T-cell (primary cell): Measurements from ENCODE around the gene USP3. TPM values are rescaled to one million over a fixed set of nuclear protein-coding genes. Genes with fewer than 3 reads are reported as not detected.
A peak's percentile ranks its signal among the peaks of the same experiment; 100 is the strongest.

Source experiments
- ATAC-seq, 4 experiments: fragments of 200-7000 bp in 3 of 4; fragments of 150-1000 bp in 1 of 4; cut with Tn5 transposase; replicated peaks in 1 of 4; 1 replicate in 3 of 4; 2 replicates in 1 of 4; pipeline ENCODE4 v1.10.0; 2021; ENCODE audit warnings: moderate library complexity in 3 of 4, mild to moderate bottlenecking in 2 of 4, moderate number of reproducible peaks in 1 of 4
- CTCF ChIA-PET, 2 donors: fragments of 300-600 bp; sonication (Branson Sonifier 250); formaldehyde crosslinking; loops; one replicate each; lab custom pipeline; 2022; ENCODE audit warnings: antibody characterized with exemption in 2 of 2; lab: Charles Lee
- POLR2A ChIA-PET, 2 donors: fragments of 300-600 bp; sonication (Branson Sonifier 250); formaldehyde crosslinking; loops; one replicate each; lab custom pipeline; 2022; ENCODE audit warnings: antibody characterized with exemption in 2 of 2; lab: Charles Lee
- DNase-seq, 35 experiments: peaks; one replicate each; pipeline versions ENCODE4 v3.0.0 to v3.0.0-alpha.2; 2013 to 2023
- H3K27ac ChIP-seq: one replicate; pipeline ENCODE4 v1.5.1; 2013; ENCODE audit warnings: low read length
- H3K27me3 ChIP-seq, 2 experiments: replicated peaks in 1 of 2; 1 replicate in 1 of 2; 2 replicates in 1 of 2; pipeline versions ENCODE4 v1.6.1 to v1.7.0; 2013; ENCODE audit warnings: low read length in 1 of 2, mixed read lengths in 1 of 2; ENCODE audit not compliant: control insufficient read depth in 2 of 2, insufficient read depth in 2 of 2; ENCODE audit errors: extremely low read depth in 1 of 2
- H3K36me3 ChIP-seq, 2 donors: 1 replicate in 1 of 2; 2 replicates in 1 of 2; pipeline versions ENCODE4 v1.6.1 to v1.7.0; 2013; ENCODE audit warnings: low read length in 1 of 2; ENCODE audit not compliant: control insufficient read depth in 2 of 2, insufficient read depth in 1 of 2; ENCODE audit errors: extremely low read depth in 1 of 2
- H3K4me1 ChIP-seq, 2 experiments: 1 replicate in 1 of 2; 2 replicates in 1 of 2; pipeline versions ENCODE4 v1.6.1 to v1.7.0; 2013; ENCODE audit warnings: low read length in 2 of 2, mixed read lengths in 1 of 2; ENCODE audit not compliant: insufficient read depth in 2 of 2, control insufficient read depth in 1 of 2; ENCODE audit errors: extremely low read depth in 1 of 2
- H3K4me3 ChIP-seq, 2 donors: 1 replicate in 1 of 2; 2 replicates in 1 of 2; pipeline versions ENCODE4 v1.5.1 to v1.7.0; 2013; ENCODE audit warnings: mild to moderate bottlenecking in 2 of 2, low read length in 1 of 2, moderate library complexity in 1 of 2; ENCODE audit not compliant: control insufficient read depth in 1 of 2; ENCODE audit errors: extremely low read depth in 1 of 2
- H3K9me3 ChIP-seq: 2 replicates; pipeline ENCODE4 v1.7.0; 2013
- H3K27ac Mint-ChIP-seq, 2 donors: one replicate each; pipeline ENCODE4 v1.8.0; 2020 to 2021; ENCODE audit warnings: mild to moderate bottlenecking in 2 of 2, mixed read lengths in 2 of 2
- H3K27me3 Mint-ChIP-seq, 2 donors: one replicate each; pipeline ENCODE4 v1.8.0; 2021 to 2022; ENCODE audit warnings: mixed read lengths in 2 of 2
- H3K36me3 Mint-ChIP-seq: one replicate; pipeline ENCODE4 v1.8.0; 2021; ENCODE audit warnings: mixed read lengths
- H3K4me1 Mint-ChIP-seq, 3 donors: one replicate each; pipeline ENCODE4 v1.8.0; 2020 to 2022; ENCODE audit warnings: mixed read lengths in 3 of 3, mild to moderate bottlenecking in 1 of 3
- H3K4me3 Mint-ChIP-seq, 3 donors: one replicate each; pipeline ENCODE4 v1.8.0; 2020 to 2022; ENCODE audit warnings: mild to moderate bottlenecking in 3 of 3, mixed read lengths in 3 of 3, moderate library complexity in 3 of 3
- H3K9me3 Mint-ChIP-seq, 3 donors: one replicate each; pipeline ENCODE4 v1.8.0; 2020 to 2022; ENCODE audit warnings: mixed read lengths in 3 of 3
- WGBS: methylation state at CpG from one replicate; pipeline ENCODE4 v1.1.5; 2013; ENCODE audit warnings: missing lambda C conversion rate; ENCODE audit not compliant: insufficient coverage; 5-methylcytosine and 5-hydroxymethylcytosine counted together
- total RNA-seq, 35 experiments: library from RNA in 6 of 35; stranded (reverse) in 6 of 35; fragments of 120-200 nt in 1 of 35; gene quantifications; one replicate each; pipeline versions ENCODE4 v1.2.1 to v1.2.4 and lab custom pipeline; 2013 to 2026

The USP3 gene
- total RNA-seq, 5 donors from 2014 or later (not counting 1 experiment from before 2014, with no cell fraction given), result 123 to 265 (median 130) TPM

GRCh38 chr15:63497642-63498467 is 6.5 kb upstream of the USP3 start:
- Histone ChIP-seq H3K4me1 (peaks cover 69 to 88% of the 10 kb centered on the region in 2 experiments), H3K9me3 (no peaks in the 10 kb centered on the region), H3K36me3 (no peaks in the 10 kb centered on the region), H3K4me3 (peak overlapping the region; percentile 27 to 36), H3K27me3 (no peaks in the 10 kb centered on the region), H3K27ac (peak overlapping the region; percentile 99)
- WGBS, result 2% methylated on average over 6 of the region's 8 CpGs
- Mint-ChIP-seq H3K27me3 (no peaks in the 10 kb centered on the region), H3K36me3 (no peaks in the 10 kb centered on the region), H3K4me3 (no peak overlapping the region), H3K4me1 (peaks cover 50 to 82% (median 58%) of the 10 kb centered on the region in 3 donors), H3K9me3 (no peaks in the 10 kb centered on the region), H3K27ac (no peak overlapping the region)
- POLR2A ChIA-PET, result interaction anchor here (0.5 to 1.7 kb wide), 10 partner anchors 8 to 55 kb away, joined by 3 to 15 read pairs (median 6); no protein-coding TSS in a partner anchor
- peak; percentile 59 to 90 (median 79) for DNase-seq
- ATAC-seq, result peak; percentile 77 to 85 (median 82)
- CTCF ChIA-PET, result interaction anchor here in 1 of 2 donors (1.2 to 4.7 kb wide), 6 partner anchors 9 to 18 kb away, joined by 3 to 39 read pairs (median 18); no protein-coding TSS in a partner anchor

- Mint-ChIP-seq H3K9me3 (no peaks in the 10 kb centered on the region), H3K27ac (peak overlapping the region in 1 of 2 donors; percentile 94), H3K4me3 (peak overlapping the region in 1 of 3 donors; percentile 47), H3K36me3 (no peaks in the 10 kb centered on the region), H3K27me3 (no peaks in the 10 kb centered on the region), H3K4me1 (peaks cover 48 to 78% (median 55%) of the 10 kb centered on the region in 3 donors)
- Histone ChIP-seq H3K27me3 (no peaks in the 10 kb centered on the region), H3K4me3 (no peak overlapping the region), H3K27ac (peak overlapping the region; percentile 99), H3K36me3 (no peaks in the 10 kb centered on the region), H3K9me3 (no peaks in the 10 kb centered on the region), H3K4me1 (peaks cover 76 to 95% of the 10 kb centered on the region in 2 experiments)
- CTCF ChIA-PET, result interaction anchor here in 1 of 2 donors (4.6 to 4.7 kb wide), 2 partner anchors 8 to 17 kb away, joined by 29 to 39 read pairs; no protein-coding TSS in a partner anchor
- no CpG with 5 or more reads among the region's 6 CpGs for WGBS
- no peak for DNase-seq
- POLR2A ChIA-PET, result interaction anchor here (0.6 to 1.7 kb wide), 2 partner anchors 20 to 353 kb away, joined by 3 to 7 read pairs; no protein-coding TSS in a partner anchor
- ATAC-seq, result no peak
Observed at GRCh38 chr15:63499175-63499549, 5.2 kb upstream of the USP3 start.

DNA sequence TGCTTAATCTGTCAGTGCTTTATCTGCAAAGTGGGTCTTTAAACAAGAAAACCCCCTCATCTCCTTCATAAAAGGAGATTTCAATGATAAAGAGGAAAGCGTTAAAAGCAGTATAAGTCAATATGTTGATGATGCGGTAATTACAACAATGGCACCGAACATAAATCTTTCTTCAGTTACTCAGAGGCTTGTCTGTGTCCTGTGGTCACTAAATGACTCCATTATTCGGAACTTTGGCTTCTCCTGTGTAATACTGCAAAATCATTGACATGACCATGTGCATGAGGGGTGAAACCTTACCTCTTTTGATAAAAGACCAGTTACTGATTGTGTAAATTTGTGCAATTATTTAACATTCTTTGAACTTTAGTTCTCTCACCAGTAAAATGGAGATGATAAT is 4.8 kb upstream of the USP3 start:
- Histone ChIP-seq H3K9me3 (no peaks in the 10 kb centered on the region), H3K27me3 (no peaks in the 10 kb centered on the region), H3K27ac (peak overlapping the region; percentile 99), H3K36me3 (no peaks in the 10 kb centered on the region), H3K4me1 (peaks cover 76 to 90% of the 10 kb centered on the region in 2 experiments), H3K4me3 (no peak overlapping the region)
- CTCF ChIA-PET, result no interaction called here
- H3K9me3 Mint-ChIP-seq, result no peaks in the 10 kb centered on the region
- DNase-seq (no peak), ATAC-seq (no peak)
- H3K4me1 Mint-ChIP-seq, result peaks cover 48 to 74% (median 51%) of the 10 kb centered on the region in 3 donors
- no peaks in the 10 kb centered on the region for H3K36me3 Mint-ChIP-seq
- no peaks in the 10 kb centered on the region for H3K27me3 Mint-ChIP-seq
- WGBS, result 100% methylated on average over 3 of the region's 4 CpGs
- peak overlapping the region; percentile 99 for H3K27ac Mint-ChIP-seq
- H3K4me3 Mint-ChIP-seq, result peak overlapping the region in 1 of 3 donors; percentile 90
- POLR2A ChIA-PET, result interaction anchor here in 1 of 2 donors (0.6 kb wide), 1 partner anchor 353 kb away, joined by 3 read pairs; no protein-coding TSS in a partner anchor

DNA sequence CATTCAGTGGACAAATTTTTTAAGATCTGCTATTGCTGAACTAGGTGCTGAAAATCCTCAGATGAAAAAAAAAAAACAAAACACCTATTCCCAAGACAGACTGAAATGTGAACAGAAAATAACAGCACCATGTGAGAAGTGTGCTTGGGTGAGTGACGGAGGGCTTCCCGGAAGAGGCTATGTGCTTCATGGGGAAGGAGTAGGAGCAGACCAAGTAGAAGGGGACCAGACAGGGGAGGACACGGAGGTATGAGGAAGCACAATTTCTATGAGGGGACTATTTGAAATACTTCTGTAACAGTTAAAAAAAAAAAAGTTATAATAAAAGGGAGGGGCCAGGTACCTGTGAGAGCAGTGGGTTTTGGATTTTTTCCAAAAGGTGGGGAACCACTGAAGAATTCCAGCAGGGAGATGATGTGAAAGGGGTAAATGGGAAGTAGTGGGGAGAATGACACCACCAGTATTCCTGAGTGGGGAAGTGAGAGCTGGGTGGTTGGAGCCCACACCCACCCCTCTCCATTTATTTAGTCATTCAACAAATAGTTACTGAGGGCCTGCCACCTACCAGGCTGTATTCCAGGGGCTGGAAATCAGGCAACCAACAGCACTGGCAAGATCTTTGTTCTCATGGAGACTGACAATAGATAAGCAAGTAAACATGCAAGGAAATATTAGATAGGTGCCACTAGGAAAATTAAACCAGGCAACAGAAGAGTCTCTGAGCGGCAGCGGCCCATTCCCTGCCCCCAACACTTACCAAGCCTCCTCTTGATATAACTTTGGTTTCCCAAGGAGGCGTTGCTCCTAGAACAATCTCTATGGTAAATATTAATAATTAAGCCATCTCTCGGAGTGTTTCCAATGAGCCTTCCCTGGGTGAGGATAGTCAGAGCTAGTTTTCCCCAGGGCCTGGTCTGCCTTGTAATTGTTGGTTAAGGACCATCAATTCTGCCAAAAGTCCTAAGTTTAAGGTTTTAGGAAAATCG is 3.8 kb upstream of the USP3 start:
- peak overlapping the region; percentile 99 for H3K27ac ChIP-seq
- ChIA-PET POLR2A (interaction anchor here in 1 of 2 donors (0.6 kb wide), 1 partner anchor 59 kb away, joined by 4 read pairs; no protein-coding TSS in a partner anchor), CTCF (interaction anchor here in 1 of 2 donors (0.7 to 1.1 kb wide), 2 partner anchors 10 kb away, joined by 3 read pairs; no protein-coding TSS in a partner anchor)
- Mint-ChIP-seq H3K27ac (peak overlapping the region; percentile 99), H3K4me3 (peak overlapping the region; percentile 53 to 92 (median 90)), H3K4me1 (peaks cover 48 to 65% (median 51%) of the 10 kb centered on the region in 3 donors), H3K36me3 (peaks cover under 1% of the 10 kb centered on the region), H3K9me3 (no peaks in the 10 kb centered on the region), H3K27me3 (no peaks in the 10 kb centered on the region)
- ATAC-seq (no peak), DNase-seq (no peak)
- H3K4me3 ChIP-seq, result no peak overlapping the region
- no peaks in the 10 kb centered on the region for H3K9me3 ChIP-seq
- no peaks in the 10 kb centered on the region for H3K27me3 ChIP-seq
- no peaks in the 10 kb centered on the region for H3K36me3 ChIP-seq
- peaks cover 67 to 81% of the 10 kb centered on the region in 2 experiments for H3K4me1 ChIP-seq
- WGBS, result 96% methylated on average over 3 of the region's 8 CpGs

DNA sequence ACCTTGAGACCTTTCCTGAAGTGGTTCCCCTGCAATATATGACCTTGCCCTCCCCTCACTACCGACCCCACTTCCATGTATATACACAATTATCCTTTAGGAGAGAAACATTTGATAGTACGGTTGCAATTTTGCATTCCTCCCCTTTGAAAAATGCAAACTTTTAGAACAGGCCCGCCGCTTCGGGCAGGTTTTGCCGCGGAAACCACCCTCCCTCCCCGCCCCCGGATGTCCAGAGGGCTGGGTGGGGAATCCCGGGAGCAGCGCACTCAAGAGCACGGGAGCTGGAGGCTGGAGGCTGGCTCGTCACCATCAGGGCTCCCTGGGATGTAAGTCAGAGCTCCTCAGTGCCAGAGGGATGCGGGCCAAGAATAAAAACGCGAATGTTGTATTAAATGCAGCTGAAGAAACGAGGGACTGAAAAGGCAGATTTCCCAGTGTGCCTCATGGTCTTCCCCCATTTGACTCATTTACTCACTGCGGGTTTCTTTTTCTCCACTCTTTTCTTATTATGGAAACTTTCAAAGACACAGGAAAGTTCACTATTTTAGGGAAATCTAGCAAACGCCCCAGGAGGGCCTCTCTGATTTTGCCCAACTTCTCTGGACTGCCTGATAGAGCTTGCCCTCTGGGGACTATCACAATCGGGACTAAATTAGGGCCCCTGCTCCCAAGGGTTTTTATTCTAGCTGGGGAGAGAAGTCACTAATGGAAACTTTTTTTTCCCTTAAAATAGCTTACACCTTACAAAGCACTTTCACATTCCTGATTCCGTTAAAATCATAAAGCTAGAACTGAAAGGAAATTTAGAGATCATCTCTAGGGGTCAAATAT is 2.9 kb upstream of the USP3 start:
- peaks cover 64 to 73% of the 10 kb centered on the region in 2 experiments for H3K4me1 ChIP-seq
- WGBS, result 27% methylated on average over 16 of the region's 21 CpGs
- H3K4me3 ChIP-seq, result peak overlapping the region; percentile 7 to 29
- H3K9me3 ChIP-seq, result no peaks in the 10 kb centered on the region
- no peaks in the 10 kb centered on the region for H3K9me3 Mint-ChIP-seq
- DNase-seq, result peak in 13 of 35 experiments; percentile 13 to 77 (median 28)
- ATAC-seq, result no peak
- peak overlapping the region; percentile 90 to 92 (median 90) for H3K4me3 Mint-ChIP-seq
- peaks cover 51 to 59% (median 55%) of the 10 kb centered on the region in 3 donors for H3K4me1 Mint-ChIP-seq
- H3K27me3 ChIP-seq, result no peaks in the 10 kb centered on the region
- H3K27me3 Mint-ChIP-seq, result no peaks in the 10 kb centered on the region
- H3K36me3 ChIP-seq, result no peaks in the 10 kb centered on the region
- H3K27ac ChIP-seq, result peak overlapping the region; percentile 99
- peak overlapping the region; percentile 99 for H3K27ac Mint-ChIP-seq
- POLR2A ChIA-PET, result interaction anchor here (0.6 to 1.1 kb wide), 5 partner anchors 9 to 493 kb away, joined by 3 to 4 read pairs (median 3); no protein-coding TSS in a partner anchor
- CTCF ChIA-PET, result interaction anchor here in 1 of 2 donors (1.1 kb wide), 2 partner anchors 9 to 19 kb away, joined by 3 read pairs; no protein-coding TSS in a partner anchor
- H3K36me3 Mint-ChIP-seq, result peaks cover 3% of the 10 kb centered on the region
